Measurements from ENCODE around the gene ACSM4.
"Not testable (repeated sequence)": the region's sequence is repeated elsewhere in the genome, so short reads cannot be mapped to it uniquely, and the experiment has no call there.

The ACSM4 gene
- 0 reads per million in 4 experiments for total RNA-seq

- DNase-seq: no peak
Observed at GRCh38 chr12:7303772-7304171, at the start of gene ACSM4. ACSM4 (plus strand) TSS chr12:7304072; CDS start chr12:7304332, 260 bp downstream.

GRCh38 chr12:7259060-7259459 lies 44.8 kb upstream of the ACSM4 start:
- DNase-seq: no peak

- no peak for DNase-seq
Observed at GRCh38 chr12:7264538-7264937, 39.3 kb upstream of the ACSM4 start.

- no peak for DNase-seq
Observed at GRCh38 chr12:7265251-7265650, 38.6 kb upstream of the ACSM4 start.

- no peak for DNase-seq
Observed at GRCh38 chr12:7269273-7269672, 34.6 kb upstream of the ACSM4 start.

GRCh38 chr12:7271893-7272514 lies 31.9 kb upstream of the ACSM4 start:
- no peak for DNase-seq

- DNase-seq: not testable (repeated sequence)
Observed at GRCh38 chr12:7275482-7275881, 28.4 kb upstream of the ACSM4 start.

GRCh38 chr12:7282844-7283243 lies 21.0 kb upstream of the ACSM4 start:
- no peak for DNase-seq

GRCh38 chr12:7289743-7290142 lies 14.1 kb upstream of the ACSM4 start:
- no peak for DNase-seq

- not testable (repeated sequence) for DNase-seq
Observed at GRCh38 chr12:7290588-7290987, 13.3 kb upstream of the ACSM4 start.

- no peak for DNase-seq
Observed at GRCh38 chr12:7292300-7292699, 11.6 kb upstream of the ACSM4 start.

- no peak for DNase-seq
Observed at GRCh38 chr12:7293670-7294069, 10.2 kb upstream of the ACSM4 start.

GRCh38 chr12:7295529-7295928 lies 8.3 kb upstream of the ACSM4 start:
- no peak for DNase-seq

GRCh38 chr12:7297865-7298264 lies 6.0 kb upstream of the ACSM4 start:
- DNase-seq: no peak

GRCh38 chr12:7302266-7302986 lies 1.4 kb upstream of the ACSM4 start:
- no peak for DNase-seq

GRCh38 chr12:7303230-7303629 lies 642 bp upstream of the ACSM4 start:
- DNase-seq: no peak

GRCh38 chr12:7304456-7304855 lies 584 bp downstream of the ACSM4 start:
- DNase-seq: no peak

GRCh38 chr12:7310070-7310469 lies 6.2 kb downstream of the ACSM4 start:
- no peak for DNase-seq

- no peak for DNase-seq
Observed at GRCh38 chr12:7319930-7320329, 16.1 kb downstream of the ACSM4 start.

- DNase-seq: no peak
Observed at GRCh38 chr12:7321624-7322023, 17.8 kb downstream of the ACSM4 start.

- no peak for DNase-seq
Observed at GRCh38 chr12:7322599-7322998, 18.7 kb downstream of the ACSM4 start.

- no peak for DNase-seq
Observed at GRCh38 chr12:7324176-7324575, 20.3 kb downstream of the ACSM4 start.

- DNase-seq: no peak
Observed at GRCh38 chr12:7327918-7328317, 24.0 kb downstream of the ACSM4 start.

- not testable (repeated sequence) for DNase-seq
Observed at GRCh38 chr12:7337790-7338189, 33.9 kb downstream of the ACSM4 start.

GRCh38 chr12:7339675-7340074 lies 35.8 kb downstream of the ACSM4 start:
- DNase-seq: no peak
